ENCODE results near the gene QSOX2. TPM values are rescaled to one million over a fixed set of nuclear protein-coding genes. Genes with fewer than 3 reads are reported as not detected.

QSOX2 gene
- total RNA-seq, 2 experiments from 2014 or later: 50.0 to 57.5 TPM

- no peaks in the 10 kb centered on the region for H3K36me3 ChIP-seq (ENCODE audit: insufficient read depth, low read length)
- H3K9me2 ChIP-seq (ENCODE audit: insufficient read depth, low read length): no peaks in the 10 kb centered on the region
- DNase-seq (ENCODE audit: low spot score): no peak
- H3K27ac ChIP-seq (ENCODE audit: low read depth, low read length, poor library complexity, severe bottlenecking): no peak overlapping the region
- intact Hi-C loops (cut with micrococcal nuclease; ENCODE audit: unreplicated experiment): no loop called here
- no peaks in the 10 kb centered on the region for H3K9me3 ChIP-seq (ENCODE audit: low read length)
- ChIA-PET CTCF (ENCODE audit: unreplicated experiment) (no interaction called here), POLR2A (no interaction called here)
- no peaks in the 10 kb centered on the region for H3K4me1 ChIP-seq (ENCODE audit: insufficient read depth, low read length, poor library complexity, severe bottlenecking)
- H2AFZ ChIP-seq (ENCODE audit: low read length): no peak overlapping the region
- no peak for TF ChIP-seq EZH2phosphoT487 (IDR thresholded peaks at IDR 0.05; ENCODE audit: borderline replicate concordance, low read depth, low read length)
- TF ChIP-seq, protein P1, sequence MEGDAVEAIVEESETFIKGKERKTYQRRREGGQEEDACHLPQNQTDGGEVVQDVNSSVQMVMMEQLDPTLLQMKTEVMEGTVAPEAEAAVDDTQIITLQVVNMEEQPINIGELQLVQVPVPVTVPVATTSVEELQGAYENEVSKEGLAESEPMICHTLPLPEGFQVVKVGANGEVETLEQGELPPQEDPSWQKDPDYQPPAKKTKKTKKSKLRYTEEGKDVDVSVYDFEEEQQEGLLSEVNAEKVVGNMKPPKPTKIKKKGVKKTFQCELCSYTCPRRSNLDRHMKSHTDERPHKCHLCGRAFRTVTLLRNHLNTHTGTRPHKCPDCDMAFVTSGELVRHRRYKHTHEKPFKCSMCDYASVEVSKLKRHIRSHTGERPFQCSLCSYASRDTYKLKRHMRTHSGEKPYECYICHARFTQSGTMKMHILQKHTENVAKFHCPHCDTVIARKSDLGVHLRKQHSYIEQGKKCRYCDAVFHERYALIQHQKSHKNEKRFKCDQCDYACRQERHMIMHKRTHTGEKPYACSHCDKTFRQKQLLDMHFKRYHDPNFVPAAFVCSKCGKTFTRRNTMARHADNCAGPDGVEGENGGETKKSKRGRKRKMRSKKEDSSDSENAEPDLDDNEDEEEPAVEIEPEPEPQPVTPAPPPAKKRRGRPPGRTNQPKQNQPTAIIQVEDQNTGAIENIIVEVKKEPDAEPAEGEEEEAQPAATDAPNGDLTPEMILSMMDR (conservative IDR thresholded peaks at IDR 0.05; ENCODE audit: low read length): no peak
- no peak overlapping the region for H3K4me2 ChIP-seq (ENCODE audit: low read length)
- no peak overlapping the region for H3K4me3 ChIP-seq (ENCODE audit: low read depth, low read length, poor library complexity, severe bottlenecking)
- H4K20me1 ChIP-seq (ENCODE audit: insufficient read depth, low read length): no peaks in the 10 kb centered on the region
- no peaks in the 10 kb centered on the region for H3K79me2 ChIP-seq (ENCODE audit: insufficient read depth, low read depth, low read length)
- BruUV-seq (replicated peaks): no TSS peak
These were observed 29.4 kb upstream of the QSOX2 start for GRCh38 chr9:136274786-136275654.

DNA sequence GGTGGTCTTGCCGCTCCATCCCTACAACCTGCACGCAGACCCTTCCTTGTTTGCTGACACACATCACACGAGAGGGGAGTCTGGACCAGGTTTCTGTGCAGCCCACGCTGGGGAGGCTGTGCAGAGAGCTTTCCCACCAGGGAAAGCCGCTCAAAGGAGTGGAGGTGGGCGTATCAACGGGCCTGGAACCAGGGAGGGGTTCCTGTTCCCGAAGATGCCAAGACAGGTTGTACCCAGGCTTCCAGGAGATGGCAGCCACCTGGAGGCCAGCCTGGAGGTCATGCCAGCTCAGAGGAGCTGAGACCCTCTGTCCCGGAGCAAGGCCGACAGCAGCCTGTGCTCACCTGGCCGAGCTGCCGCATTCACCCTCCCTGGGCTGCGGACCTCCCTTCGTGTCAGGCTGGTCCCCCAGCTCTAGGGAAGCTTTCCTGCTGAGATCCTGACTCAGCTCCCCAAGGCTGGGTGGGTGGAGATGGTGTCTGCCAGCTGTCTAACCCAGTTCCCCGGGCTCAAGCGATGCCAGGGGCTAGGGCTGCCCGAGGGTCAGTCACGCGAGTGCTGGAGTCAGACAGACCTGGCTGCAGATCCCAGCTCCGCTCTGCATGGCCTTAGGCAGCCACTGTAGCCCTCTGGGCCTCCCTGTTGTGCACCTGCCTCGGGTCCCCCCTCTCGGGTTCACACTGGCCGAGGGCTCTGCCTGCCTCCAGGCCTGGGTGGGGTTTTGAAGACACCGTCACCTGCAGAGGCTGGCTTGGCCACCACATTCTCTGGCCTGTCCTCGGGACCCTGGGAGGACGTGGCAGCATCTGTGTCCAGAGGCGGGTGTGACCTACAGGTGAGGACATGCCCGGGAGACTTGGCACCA, 28.5 kb upstream of the QSOX2 start:
- Histone ChIP-seq H3K4me2 (ENCODE audit: low read length) (no peak overlapping the region), H3K4me3 (ENCODE audit: low read depth, low read length, poor library complexity, severe bottlenecking) (no peak overlapping the region), H4K20me1 (ENCODE audit: insufficient read depth, low read length) (no peaks in the 10 kb centered on the region), H2AFZ (ENCODE audit: low read length) (no peak overlapping the region), H3K27ac (ENCODE audit: low read depth, low read length, poor library complexity, severe bottlenecking) (no peak overlapping the region), H3K4me1 (ENCODE audit: insufficient read depth, low read length, poor library complexity, severe bottlenecking) (no peaks in the 10 kb centered on the region), H3K79me2 (ENCODE audit: insufficient read depth, low read depth, low read length) (no peaks in the 10 kb centered on the region), H3K9me2 (ENCODE audit: insufficient read depth, low read length) (no peaks in the 10 kb centered on the region), H3K36me3 (ENCODE audit: insufficient read depth, low read length) (no peaks in the 10 kb centered on the region), H3K9me3 (ENCODE audit: low read length) (no peaks in the 10 kb centered on the region)
- POLR2A ChIA-PET: no interaction called here
- no TSS peak for BruUV-seq (replicated peaks)
- intact Hi-C loops (cut with micrococcal nuclease; ENCODE audit: unreplicated experiment): no loop called here
- no peak for TF ChIP-seq EZH2phosphoT487 (IDR thresholded peaks at IDR 0.05; ENCODE audit: borderline replicate concordance, low read depth, low read length)
- TF ChIP-seq, protein P1 (conservative IDR thresholded peaks at IDR 0.05; ENCODE audit: low read length): no peak
- DNase-seq (ENCODE audit: low spot score): no peak
- CTCF ChIA-PET (ENCODE audit: unreplicated experiment): no interaction called here
